Lower leg skin (tissue), 3 donors: Measurements from ENCODE around the gene SLC22A1.

Experiments used
- POLR2A ChIP-seq, 2 donors: fragments of 450-650 bp; IDR thresholded peaks; one replicate each; pipeline ENCODE4 v1.6.1; 2016 to 2017; ENCODE audit warnings: antibody characterized with exemption in 2 of 2, mild to moderate bottlenecking in 1 of 2, moderate library complexity in 1 of 2
- TF ChIP-seq, protein P1 (sequence below), 3 donors: fragments of 450-650 bp; IDR thresholded peaks; one replicate each; pipeline ENCODE4 v1.5.1; 2016; ENCODE audit warnings: antibody characterized with exemption in 3 of 3, mild to moderate bottlenecking in 3 of 3, moderate library complexity in 2 of 3

DNA sequence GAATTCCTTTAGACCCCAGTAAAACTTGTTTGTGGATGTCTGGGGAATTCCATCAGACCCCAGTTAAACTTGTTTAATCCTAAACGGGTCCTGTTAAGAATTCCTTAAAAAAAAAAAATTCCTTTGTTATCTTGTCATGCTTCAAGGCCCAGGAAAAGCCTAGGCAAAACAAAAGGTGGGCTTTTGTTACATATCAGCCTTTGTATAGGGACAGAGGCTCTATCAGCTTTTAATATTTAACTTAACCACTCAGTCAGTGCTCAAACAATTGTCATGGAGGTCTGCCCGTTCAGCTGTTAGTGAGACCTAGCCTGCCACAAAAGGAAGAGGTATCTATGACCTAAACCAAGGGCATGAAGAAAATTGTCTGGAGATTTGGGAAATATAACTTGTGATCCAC is 53.1 kb downstream of the SLC22A1 start:
- TF ChIP-seq POLR2A (IDR thresholded peaks at IDR 0.05), result no peak
- TF ChIP-seq, protein P1, sequence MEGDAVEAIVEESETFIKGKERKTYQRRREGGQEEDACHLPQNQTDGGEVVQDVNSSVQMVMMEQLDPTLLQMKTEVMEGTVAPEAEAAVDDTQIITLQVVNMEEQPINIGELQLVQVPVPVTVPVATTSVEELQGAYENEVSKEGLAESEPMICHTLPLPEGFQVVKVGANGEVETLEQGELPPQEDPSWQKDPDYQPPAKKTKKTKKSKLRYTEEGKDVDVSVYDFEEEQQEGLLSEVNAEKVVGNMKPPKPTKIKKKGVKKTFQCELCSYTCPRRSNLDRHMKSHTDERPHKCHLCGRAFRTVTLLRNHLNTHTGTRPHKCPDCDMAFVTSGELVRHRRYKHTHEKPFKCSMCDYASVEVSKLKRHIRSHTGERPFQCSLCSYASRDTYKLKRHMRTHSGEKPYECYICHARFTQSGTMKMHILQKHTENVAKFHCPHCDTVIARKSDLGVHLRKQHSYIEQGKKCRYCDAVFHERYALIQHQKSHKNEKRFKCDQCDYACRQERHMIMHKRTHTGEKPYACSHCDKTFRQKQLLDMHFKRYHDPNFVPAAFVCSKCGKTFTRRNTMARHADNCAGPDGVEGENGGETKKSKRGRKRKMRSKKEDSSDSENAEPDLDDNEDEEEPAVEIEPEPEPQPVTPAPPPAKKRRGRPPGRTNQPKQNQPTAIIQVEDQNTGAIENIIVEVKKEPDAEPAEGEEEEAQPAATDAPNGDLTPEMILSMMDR (IDR thresholded peaks at IDR 0.05), result no peak
